ENCODE results near the gene ACOXL. TPM values are rescaled to one million over a fixed set of nuclear protein-coding genes. Genes with fewer than 3 reads are reported as not detected.

The ACOXL gene
- total and polyA plus RNA-seq, 9 donors: 0.17 to 0.31 (median 0.23) TPM; not detected in 4

- intact Hi-C loops (cut with DNase I): no loop called here
- H3K36me3 ChIP-seq: no peaks in the 10 kb centered on the region
- no peak overlapping the region for H3K27ac ChIP-seq
- no peaks in the 10 kb centered on the region for H3K4me1 ChIP-seq (ENCODE audit: insufficient read depth)
- no peaks in the 10 kb centered on the region for H3K9me3 ChIP-seq
- no peak for TF ChIP-seq CTCF (IDR thresholded peaks at IDR 0.05)
- TF ChIP-seq POLR2A (IDR thresholded peaks at IDR 0.05): no peak
- TF ChIP-seq EP300 (IDR thresholded peaks at IDR 0.05): no peak
- WGBS, 3 donors: 63 to 70% (median 70%) methylated on average over 6 of the region's 6 CpGs
- DNase-seq: no peak
- no peak overlapping the region for H3K4me3 ChIP-seq
- no peaks in the 10 kb centered on the region for H3K27me3 ChIP-seq
Observed at GRCh38 chr2:110997331-110998045, 265.1 kb downstream of the ACOXL start.

- H3K36me3 ChIP-seq: no peaks in the 10 kb centered on the region
- TF ChIP-seq EP300 (IDR thresholded peaks at IDR 0.05): no peak
- no peak for TF ChIP-seq POLR2A (IDR thresholded peaks at IDR 0.05)
- no peak for TF ChIP-seq CTCF (IDR thresholded peaks at IDR 0.05)
- 15 to 20% (median 18%) methylated on average over 4 of the region's 4 CpGs for WGBS, 3 donors
- no peaks in the 10 kb centered on the region for H3K9me3 ChIP-seq
- intact Hi-C loops (cut with DNase I): no loop called here
- no peak overlapping the region for H3K4me3 ChIP-seq
- H3K4me1 ChIP-seq (ENCODE audit: insufficient read depth): no peaks in the 10 kb centered on the region
- no peak overlapping the region for H3K27ac ChIP-seq
- no peaks in the 10 kb centered on the region for H3K27me3 ChIP-seq
- DNase-seq: no peak
Observed at GRCh38 chr2:110998311-110998710, 265.9 kb downstream of the ACOXL start.

- DNase-seq: no peak
- no peaks in the 10 kb centered on the region for H3K9me3 ChIP-seq
- H3K4me3 ChIP-seq: no peak overlapping the region
- no peak overlapping the region for H3K27ac ChIP-seq
- TF ChIP-seq POLR2A (IDR thresholded peaks at IDR 0.05) (no peak), EP300 (IDR thresholded peaks at IDR 0.05) (no peak), CTCF (IDR thresholded peaks at IDR 0.05) (no peak)
- H3K27me3 ChIP-seq: no peaks in the 10 kb centered on the region
- H3K36me3 ChIP-seq: no peaks in the 10 kb centered on the region
- H3K4me1 ChIP-seq (ENCODE audit: insufficient read depth): no peaks in the 10 kb centered on the region
- intact Hi-C loops (cut with DNase I): no loop called here
Observed at GRCh38 chr2:110999626-111000025, 267.3 kb downstream of the ACOXL start.

GRCh38 chr2:111005307-111005706 is 272.9 kb downstream of the ACOXL start:
- intact Hi-C loops (cut with DNase I): no loop called here
- no peak for TF ChIP-seq POLR2A (IDR thresholded peaks at IDR 0.05)
- Histone ChIP-seq H3K36me3 (no peaks in the 10 kb centered on the region), H3K4me3 (no peak overlapping the region), H3K27ac (no peak overlapping the region), H3K4me1 (ENCODE audit: insufficient read depth) (no peaks in the 10 kb centered on the region), H3K27me3 (no peaks in the 10 kb centered on the region), H3K9me3 (no peaks in the 10 kb centered on the region)
- no peak for DNase-seq
- WGBS, 3 donors: 87 to 93% (median 89%) methylated on average over 3 of the region's 3 CpGs

GRCh38 chr2:111005821-111006220 is 273.4 kb downstream of the ACOXL start:
- 79 to 90% (median 81%) methylated on average over 4 of the region's 4 CpGs for WGBS, 3 donors
- Histone ChIP-seq H3K4me1 (ENCODE audit: insufficient read depth) (no peaks in the 10 kb centered on the region), H3K4me3 (no peak overlapping the region), H3K9me3 (no peaks in the 10 kb centered on the region), H3K27me3 (no peaks in the 10 kb centered on the region), H3K27ac (no peak overlapping the region), H3K36me3 (no peaks in the 10 kb centered on the region)
- no peak for DNase-seq
- intact Hi-C loops (cut with DNase I): no loop called here
- no peak for TF ChIP-seq POLR2A (IDR thresholded peaks at IDR 0.05)
- no peak for TF ChIP-seq EP300 (IDR thresholded peaks at IDR 0.05)
- no peak for TF ChIP-seq CTCF (IDR thresholded peaks at IDR 0.05)

Measured in ovary (tissue), 9 donors.